GM12872 (cell line): ENCODE results near the gene TUBGCP5.

Experiments
- CTCF ChIP-seq: IDR thresholded peaks from 3 replicates; pipeline ENCODE4 v1.5.1; 2011; ENCODE audit warnings: low read depth, mild to moderate bottlenecking, low read length, moderate library complexity; ENCODE audit not compliant: insufficient read depth

Gene TUBGCP5

GRCh38 chr15:23039143-23039916, at the start of gene TUBGCP5:
Gene TUBGCP5, minus strand, starts transcription at chr15:23039569. Its CDS starts 26 bp downstream, at chr15:23039543.
- peak; percentile 38; the same call in 1 of the 3 replicates for TF ChIP-seq CTCF

GRCh38 chr15:23083115-23083514, 43.7 kb upstream of the TUBGCP5 start:
- TF ChIP-seq CTCF = no peak

GRCh38 chr15:23081271-23081670, 41.9 kb upstream of the TUBGCP5 start:
- no peak for TF ChIP-seq CTCF

- no peak for TF ChIP-seq CTCF
These were observed 40.4 kb upstream of the TUBGCP5 start for GRCh38 chr15:23079766-23080165.

- no peak for TF ChIP-seq CTCF
These were observed 36.6 kb upstream of the TUBGCP5 start for GRCh38 chr15:23075927-23076326.

- TF ChIP-seq CTCF = no peak
These were observed 35.3 kb upstream of the TUBGCP5 start for GRCh38 chr15:23074684-23075083.

- no peak for TF ChIP-seq CTCF
These were observed 34.7 kb upstream of the TUBGCP5 start for GRCh38 chr15:23073890-23074646.
